Loucy (cell line): ENCODE data around the gene MAN2A2.

Experiments
- EZH2phosphoT487 ChIP-seq: fragments of 200-600 bp; IDR thresholded peaks from 2 replicates; pipeline ENCODE4 v1.6.1; 2018; ENCODE audit warnings: antibody characterized with exemption, mild to moderate bottlenecking, moderate library complexity, borderline replicate concordance
- TF ChIP-seq, protein P1 (sequence below): fragments of 200-600 bp; sonication (generic); conservative IDR thresholded peaks from 2 replicates; pipeline ENCODE4 v1.5.1; 2014; ENCODE audit warnings: mild to moderate bottlenecking, antibody characterized with exemption, low read length

DNA sequence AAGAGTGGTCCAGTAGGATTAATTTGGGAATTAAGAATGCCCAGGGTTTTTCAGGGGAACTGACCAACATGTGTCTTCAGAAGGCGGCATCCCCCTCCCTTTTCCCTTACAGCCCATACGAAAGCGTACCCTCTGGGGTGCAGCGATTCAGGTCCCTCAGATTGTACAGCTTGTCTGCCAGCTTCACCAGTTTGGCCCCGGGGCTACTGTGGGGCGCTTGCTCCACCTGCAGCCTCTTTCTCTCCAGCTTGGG is 28.4 kb downstream of the MAN2A2 start:
- TF ChIP-seq, protein P1, sequence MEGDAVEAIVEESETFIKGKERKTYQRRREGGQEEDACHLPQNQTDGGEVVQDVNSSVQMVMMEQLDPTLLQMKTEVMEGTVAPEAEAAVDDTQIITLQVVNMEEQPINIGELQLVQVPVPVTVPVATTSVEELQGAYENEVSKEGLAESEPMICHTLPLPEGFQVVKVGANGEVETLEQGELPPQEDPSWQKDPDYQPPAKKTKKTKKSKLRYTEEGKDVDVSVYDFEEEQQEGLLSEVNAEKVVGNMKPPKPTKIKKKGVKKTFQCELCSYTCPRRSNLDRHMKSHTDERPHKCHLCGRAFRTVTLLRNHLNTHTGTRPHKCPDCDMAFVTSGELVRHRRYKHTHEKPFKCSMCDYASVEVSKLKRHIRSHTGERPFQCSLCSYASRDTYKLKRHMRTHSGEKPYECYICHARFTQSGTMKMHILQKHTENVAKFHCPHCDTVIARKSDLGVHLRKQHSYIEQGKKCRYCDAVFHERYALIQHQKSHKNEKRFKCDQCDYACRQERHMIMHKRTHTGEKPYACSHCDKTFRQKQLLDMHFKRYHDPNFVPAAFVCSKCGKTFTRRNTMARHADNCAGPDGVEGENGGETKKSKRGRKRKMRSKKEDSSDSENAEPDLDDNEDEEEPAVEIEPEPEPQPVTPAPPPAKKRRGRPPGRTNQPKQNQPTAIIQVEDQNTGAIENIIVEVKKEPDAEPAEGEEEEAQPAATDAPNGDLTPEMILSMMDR = no peak
- no peak for TF ChIP-seq EZH2phosphoT487
